Liver (tissue), 3 donors: ENCODE measurements around the gene RPH3AL.

ENCODE experiments used
- CTCF ChIP-seq: fragments of 150-350 bp; IDR thresholded peaks from 2 replicates; pipeline ENCODE4 v1.5.1; 2017; ENCODE audit warnings: improper control_type of control experiment, low read depth, low read length; ENCODE audit not compliant: missing input control
- GABPA ChIP-seq, 2 donors: IDR thresholded peaks in 1 of 2; conservative IDR thresholded peaks in 1 of 2; 2 replicates each; pipeline ENCODE4 v1.6.1; 2016; ENCODE audit warnings: antibody characterized with exemption in 2 of 2, mild to moderate bottlenecking in 1 of 2, moderate library complexity in 1 of 2
- SP1 ChIP-seq: IDR thresholded peaks from 2 replicates; pipeline ENCODE4 v1.6.1; 2018; ENCODE audit warnings: antibody characterized with exemption, mild to moderate bottlenecking
- donor health status: healthy.
- donor health status: healthy.

- TF ChIP-seq SP1 (no peak), CTCF (no peak), GABPA (IDR thresholded peaks at IDR 0.05 in 1 of 2, conservative IDR thresholded peaks at IDR 0.05 in 1 of 2) (no peak)
Measured at GRCh38 chr17:194828-195602, 157.6 kb downstream of the RPH3AL start.
